Measurements from ENCODE around the gene TIMP2. TPM values are rescaled to one million over a fixed set of nuclear protein-coding genes. Genes with fewer than 3 reads are reported as not detected.
A peak's percentile ranks its signal among the peaks of the same experiment; 100 is the strongest.
"Not testable (repeated sequence)": the region's sequence is repeated elsewhere in the genome, so short reads cannot be mapped to it uniquely, and the experiment has no call there.

The TIMP2 gene
- total RNA-seq, 2 donors from 2014 or later, result 0.74 to 0.86 TPM

DNA sequence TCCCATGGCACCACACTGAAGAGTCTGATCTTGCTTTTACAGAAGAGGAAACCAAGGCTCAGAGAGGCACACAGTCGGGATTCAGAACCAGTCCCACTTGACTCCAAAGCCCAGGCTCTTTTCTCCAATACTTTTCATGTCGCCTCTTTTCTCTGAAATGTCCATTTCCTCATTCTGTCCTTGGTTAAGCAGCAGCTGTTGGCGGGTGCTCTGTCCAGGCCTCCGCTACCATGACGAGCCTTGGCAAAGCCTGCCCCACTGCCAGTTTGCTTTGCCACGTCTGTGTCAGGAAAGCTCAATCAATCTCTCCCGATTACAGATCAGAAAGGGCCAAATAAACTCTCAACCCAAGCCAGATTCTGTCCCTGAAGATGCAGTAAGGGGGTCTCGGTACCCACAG lies 13.1 kb downstream of the TIMP2 start:
- ATAC-seq (replicated peaks), result no peak
- H3K36me3 Mint-ChIP-seq (ENCODE audit: low read depth), result no peaks in the 10 kb centered on the region
- no peak overlapping the region for H3K4me3 Mint-ChIP-seq
- H3K4me1 Mint-ChIP-seq, result no peaks in the 10 kb centered on the region
- no peaks in the 10 kb centered on the region for H3K27me3 Mint-ChIP-seq
- H3K27ac Mint-ChIP-seq, result no peak overlapping the region
- no peaks in the 10 kb centered on the region for H3K9me3 Mint-ChIP-seq

DNA sequence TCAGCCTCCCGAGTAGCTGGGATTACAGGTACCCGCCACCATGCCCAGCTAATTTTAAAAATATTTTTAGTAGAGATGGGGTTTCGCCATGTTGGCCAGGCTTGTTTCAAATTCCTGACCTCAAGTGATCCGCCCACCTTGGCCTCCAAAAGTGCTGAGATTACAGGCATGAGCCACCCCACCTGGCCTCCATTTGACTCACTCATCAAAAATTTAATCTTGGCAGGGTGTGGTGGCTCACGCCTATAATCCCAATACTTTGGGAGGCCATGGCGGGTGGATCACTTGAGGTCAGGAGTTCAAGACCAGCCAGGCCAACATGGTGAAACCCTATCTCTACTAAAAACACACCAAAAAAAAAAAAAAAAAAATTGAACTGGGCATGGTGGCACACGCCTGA lies 13.6 kb downstream of the TIMP2 start:
- not testable (repeated sequence) for H3K27ac Mint-ChIP-seq; H3K27me3 Mint-ChIP-seq; H3K4me1 Mint-ChIP-seq; ATAC-seq (replicated peaks); H3K4me3 Mint-ChIP-seq; H3K36me3 Mint-ChIP-seq (ENCODE audit: low read depth); H3K9me3 Mint-ChIP-seq

DNA sequence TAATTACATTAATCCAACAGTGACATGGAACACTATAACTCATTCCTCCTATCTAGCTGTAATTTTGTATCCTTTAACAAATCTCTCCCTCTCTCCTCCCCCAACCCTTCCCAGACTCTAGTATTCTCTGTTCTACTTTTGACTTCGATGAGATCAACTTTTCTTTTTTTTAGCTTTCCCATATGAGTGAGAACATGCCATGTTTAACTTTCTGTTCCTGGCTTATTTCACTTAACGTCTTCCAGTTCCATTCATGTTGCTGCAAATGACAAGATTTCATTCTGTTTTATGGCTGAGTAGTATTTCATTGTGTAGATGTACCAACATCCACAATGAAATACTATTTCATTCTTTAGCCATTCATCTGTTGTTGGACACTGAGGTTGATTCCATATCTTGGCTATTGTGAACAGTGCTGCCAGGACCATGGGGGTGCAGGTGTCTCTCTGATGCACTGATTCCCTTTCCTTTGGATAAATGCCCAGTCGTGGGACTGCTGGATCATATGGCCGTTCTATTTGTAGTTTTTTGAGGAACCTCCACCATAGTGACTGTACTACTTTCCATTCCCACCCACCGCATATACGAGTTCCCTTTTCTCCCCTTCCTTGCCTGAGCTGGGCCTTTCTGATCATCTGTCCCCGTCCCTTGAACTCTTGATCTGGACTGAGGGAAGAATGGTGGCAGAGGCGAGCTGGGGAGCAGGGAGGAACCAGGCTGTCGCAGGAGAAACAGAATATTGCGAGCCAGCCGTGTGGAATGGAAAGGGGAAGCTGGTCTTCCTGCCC lies 14.5 kb downstream of the TIMP2 start:
- Mint-ChIP-seq H3K27me3 (no peaks in the 10 kb centered on the region), H3K9me3 (no peaks in the 10 kb centered on the region), H3K27ac (no peak overlapping the region), H3K36me3 (ENCODE audit: low read depth) (no peaks in the 10 kb centered on the region), H3K4me1 (no peaks in the 10 kb centered on the region), H3K4me3 (no peak overlapping the region)
- ATAC-seq (replicated peaks), result no peak

DNA sequence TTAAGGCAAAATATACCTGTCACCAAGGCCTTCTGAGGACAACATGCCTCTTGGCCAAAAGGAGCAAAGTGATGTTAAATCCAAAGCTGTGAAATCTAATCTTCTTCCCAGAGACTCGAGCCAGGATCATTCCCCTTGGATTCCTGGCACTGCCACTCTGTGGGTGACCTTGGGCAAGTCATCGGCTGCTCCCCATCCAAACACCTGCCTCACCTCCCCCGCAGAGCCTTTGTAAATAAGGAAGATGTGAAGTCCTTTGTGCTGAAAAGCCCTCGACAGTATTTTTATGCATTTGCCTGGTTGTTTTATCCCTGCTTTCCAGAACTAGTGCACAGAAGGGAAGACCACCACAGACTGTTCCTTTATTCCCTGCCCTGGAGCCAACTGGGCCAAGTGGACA lies 16.8 kb downstream of the TIMP2 start:
- Mint-ChIP-seq H3K4me3 (no peak overlapping the region), H3K9me3 (no peaks in the 10 kb centered on the region), H3K4me1 (peaks cover 6% of the 10 kb centered on the region), H3K27me3 (no peaks in the 10 kb centered on the region), H3K36me3 (ENCODE audit: low read depth) (no peaks in the 10 kb centered on the region), H3K27ac (peak overlapping the region; percentile 23)
- no peak for ATAC-seq (replicated peaks)

DNA sequence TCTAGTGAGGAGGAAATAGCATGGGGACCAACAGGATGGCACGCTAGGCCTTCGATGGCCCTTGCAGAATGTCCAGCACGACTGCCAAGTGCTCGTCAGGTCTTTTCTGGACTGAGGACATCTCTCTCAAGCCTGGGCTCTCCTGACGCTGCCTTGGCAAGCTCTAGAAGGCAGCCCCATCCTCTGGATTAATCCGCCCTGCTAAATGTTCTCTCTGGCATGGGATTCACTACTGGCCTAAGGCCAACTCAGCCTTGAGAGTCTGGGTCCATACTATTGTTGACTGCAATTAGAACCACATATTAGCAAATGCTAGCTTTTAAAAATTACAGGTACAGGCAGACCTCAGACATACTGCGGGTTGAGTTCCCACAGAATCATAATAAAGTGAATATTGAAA lies 19.6 kb downstream of the TIMP2 start:
- no peaks in the 10 kb centered on the region for H3K27me3 Mint-ChIP-seq
- no peak overlapping the region for H3K4me3 Mint-ChIP-seq
- H3K9me3 Mint-ChIP-seq, result no peaks in the 10 kb centered on the region
- no peak for ATAC-seq (replicated peaks)
- no peak overlapping the region for H3K27ac Mint-ChIP-seq
- peaks cover 13% of the 10 kb centered on the region for H3K4me1 Mint-ChIP-seq
- H3K36me3 Mint-ChIP-seq (ENCODE audit: low read depth), result no peaks in the 10 kb centered on the region

DNA sequence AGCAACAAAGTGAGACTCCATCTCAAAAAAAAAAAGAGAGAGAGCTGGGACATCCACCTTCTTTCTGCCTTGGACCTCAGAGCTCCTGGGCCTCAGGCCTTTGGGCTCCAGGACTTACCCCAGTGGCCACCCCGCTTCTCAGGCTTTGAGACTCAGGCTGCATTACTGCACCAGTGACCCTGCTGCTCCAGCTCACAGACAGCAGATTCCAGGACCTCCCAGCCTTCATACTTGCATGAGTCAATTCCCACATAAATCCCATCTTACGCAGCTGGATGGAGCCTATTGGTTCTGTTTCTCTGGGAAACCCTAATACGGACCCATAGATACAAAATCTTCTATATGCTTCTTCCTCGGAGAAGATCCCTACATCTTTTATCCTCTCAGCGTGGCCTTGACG lies 20.1 kb downstream of the TIMP2 start:
- Mint-ChIP-seq H3K27ac (no peak overlapping the region), H3K36me3 (ENCODE audit: low read depth) (no peaks in the 10 kb centered on the region), H3K9me3 (no peaks in the 10 kb centered on the region), H3K4me1 (peaks cover 13% of the 10 kb centered on the region), H3K27me3 (no peaks in the 10 kb centered on the region), H3K4me3 (no peak overlapping the region)
- no peak for ATAC-seq (replicated peaks)

DNA sequence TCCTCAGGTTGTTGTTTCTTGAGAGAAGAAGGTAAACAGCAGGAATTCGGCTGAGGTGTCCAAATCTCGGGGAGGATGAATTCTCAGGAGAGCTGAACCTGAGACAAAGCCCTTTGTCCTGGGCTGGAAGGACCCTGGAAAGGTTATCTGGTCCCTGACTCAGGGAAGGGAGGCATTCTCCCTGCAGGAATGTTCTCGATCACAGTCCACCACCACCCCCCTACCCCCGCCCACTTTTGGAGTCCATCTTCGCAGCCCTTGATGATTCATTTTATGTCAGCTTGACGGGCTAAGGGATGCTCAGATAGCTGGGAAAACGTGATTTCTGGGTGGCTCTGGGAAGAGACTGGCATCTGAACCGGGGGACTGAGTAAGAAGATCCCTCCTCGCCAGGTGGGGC lies 20.8 kb downstream of the TIMP2 start:
- Mint-ChIP-seq H3K4me1 (peaks cover 13% of the 10 kb centered on the region), H3K9me3 (no peaks in the 10 kb centered on the region), H3K27ac (no peak overlapping the region), H3K27me3 (no peaks in the 10 kb centered on the region), H3K36me3 (ENCODE audit: low read depth) (no peaks in the 10 kb centered on the region), H3K4me3 (no peak overlapping the region)
- ATAC-seq (replicated peaks), result no peak

DNA sequence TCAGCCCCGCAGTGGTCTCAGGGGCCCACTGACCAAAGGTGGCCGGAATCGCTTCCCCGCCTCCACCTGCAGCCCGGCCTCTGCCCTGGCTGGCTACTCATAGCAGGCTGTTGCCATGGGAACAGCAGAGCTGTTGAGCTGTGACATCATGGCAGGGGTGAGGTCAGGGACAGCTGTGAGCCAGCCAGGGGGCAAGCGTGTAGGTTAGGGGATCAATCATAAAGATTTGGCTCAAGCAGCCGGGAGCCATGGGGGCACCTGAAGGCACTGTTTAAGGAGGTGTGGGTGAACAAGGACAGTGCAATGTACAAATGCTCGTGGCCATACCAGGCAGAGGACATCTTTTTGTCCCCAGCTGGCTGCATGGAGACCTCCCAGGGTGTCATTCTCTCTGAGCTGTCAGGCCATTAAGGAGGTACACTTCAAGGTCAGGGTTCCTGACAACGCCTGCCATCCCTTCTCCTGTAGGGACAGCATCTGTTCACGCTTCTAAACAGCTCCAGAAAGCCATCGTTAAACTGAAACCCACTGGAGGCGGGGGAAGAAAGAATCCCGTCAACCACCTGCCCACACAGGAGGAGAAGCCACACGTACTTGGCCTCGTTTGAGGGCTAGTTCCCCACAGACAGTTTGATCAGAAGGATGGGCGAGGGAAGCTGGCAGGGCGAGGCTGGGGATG lies 21.9 kb downstream of the TIMP2 start, which contains the start of gene CEP295NL:
Gene CEP295NL, minus strand, starts transcription at position 101 of the 679 bp plus-strand sequence. CDS start 1,373 bp downstream, outside the sequence.
- H3K27me3 Mint-ChIP-seq, result no peaks in the 10 kb centered on the region
- H3K36me3 Mint-ChIP-seq (ENCODE audit: low read depth), result no peaks in the 10 kb centered on the region
- H3K9me3 Mint-ChIP-seq, result no peaks in the 10 kb centered on the region
- peak within 1 kb of the TSS; percentile 62 for H3K4me3 Mint-ChIP-seq
- ATAC-seq (replicated peaks), result peak; percentile 89
- peak within 1 kb of the TSS; percentile 92 for H3K27ac Mint-ChIP-seq
- H3K4me1 Mint-ChIP-seq, result peaks cover 13% of the 10 kb centered on the region

DNA sequence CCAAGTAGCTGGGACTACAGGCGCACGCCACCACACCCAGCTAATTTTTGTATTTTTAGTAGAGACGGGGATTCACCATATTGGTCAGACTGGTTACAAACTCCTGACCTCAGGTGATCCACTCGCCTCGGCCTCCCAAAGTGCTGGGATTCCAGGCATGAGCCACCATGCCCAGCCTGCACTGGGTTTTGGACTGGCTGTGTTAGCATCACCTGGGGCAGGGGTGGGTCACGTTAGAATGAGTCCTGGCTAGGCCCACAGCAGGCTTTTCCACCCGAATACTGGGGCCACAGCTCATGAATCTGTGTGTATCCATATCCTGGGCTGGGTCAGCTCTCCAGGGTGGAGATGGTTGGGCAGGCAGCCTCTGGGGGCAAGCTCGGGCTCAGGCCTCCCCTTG lies 23.0 kb downstream of the TIMP2 start:
- peaks cover 13% of the 10 kb centered on the region for H3K4me1 Mint-ChIP-seq
- not testable (repeated sequence) for H3K27me3 Mint-ChIP-seq; ATAC-seq (replicated peaks); H3K9me3 Mint-ChIP-seq; H3K36me3 Mint-ChIP-seq (ENCODE audit: low read depth); H3K4me3 Mint-ChIP-seq
- peak overlapping the region; percentile 92 for H3K27ac Mint-ChIP-seq

DNA sequence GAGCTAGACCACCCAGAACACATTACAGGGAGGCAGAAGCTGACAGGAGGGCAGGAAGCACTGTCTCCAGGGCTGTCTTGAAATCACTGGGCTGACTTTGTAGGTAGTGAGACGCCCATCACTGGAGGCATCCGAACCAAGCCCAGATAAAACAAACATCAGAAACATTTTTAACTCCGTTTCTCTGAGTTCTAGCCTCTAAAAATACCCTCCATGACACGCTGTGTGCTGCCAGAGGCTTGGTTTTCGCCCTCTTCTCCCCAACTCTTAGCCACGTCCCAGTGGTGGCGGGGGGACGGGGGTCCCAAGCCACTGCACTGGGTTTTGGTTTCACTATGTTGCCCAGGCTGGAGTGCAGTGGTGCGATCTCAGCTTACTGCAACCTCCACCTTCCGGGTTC lies 23.4 kb downstream of the TIMP2 start:
- no peak overlapping the region for H3K4me3 Mint-ChIP-seq

DNA sequence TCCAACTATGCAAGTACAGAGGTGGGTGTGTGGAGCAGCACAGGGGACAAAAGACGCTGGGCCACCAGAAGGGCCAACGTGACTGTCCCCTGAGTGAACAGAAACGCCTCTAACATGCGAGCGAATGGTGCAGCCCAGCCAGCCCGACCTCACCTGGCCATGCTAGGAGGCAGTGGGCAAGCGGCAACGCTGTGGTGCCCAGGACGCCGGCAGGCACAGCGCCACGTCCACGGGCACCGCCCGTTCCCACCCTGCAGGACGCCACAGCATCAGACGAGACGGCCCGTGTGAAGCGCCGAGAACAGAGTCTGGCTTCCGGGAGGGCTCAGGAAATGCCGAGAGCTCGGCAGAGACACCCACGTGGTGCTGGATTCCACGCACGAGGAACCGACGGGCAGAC lies 24.4 kb downstream of the TIMP2 start:
- Mint-ChIP-seq H3K4me1 (peaks cover 13% of the 10 kb centered on the region), H3K27me3 (no peaks in the 10 kb centered on the region), H3K27ac (peak overlapping the region; percentile 73), H3K4me3 (no peak overlapping the region), H3K36me3 (ENCODE audit: low read depth) (no peaks in the 10 kb centered on the region), H3K9me3 (no peaks in the 10 kb centered on the region)
- no peak for ATAC-seq (replicated peaks)

More for the DNA sequence above, 23.4 kb downstream of the TIMP2 start:
- Mint-ChIP-seq H3K9me3 (no peaks in the 10 kb centered on the region), H3K36me3 (ENCODE audit: low read depth) (no peaks in the 10 kb centered on the region), H3K27me3 (no peaks in the 10 kb centered on the region), H3K27ac (peak overlapping the region; percentile 73), H3K4me1 (peaks cover 13% of the 10 kb centered on the region)
- ATAC-seq (replicated peaks), result no peak

DNA sequence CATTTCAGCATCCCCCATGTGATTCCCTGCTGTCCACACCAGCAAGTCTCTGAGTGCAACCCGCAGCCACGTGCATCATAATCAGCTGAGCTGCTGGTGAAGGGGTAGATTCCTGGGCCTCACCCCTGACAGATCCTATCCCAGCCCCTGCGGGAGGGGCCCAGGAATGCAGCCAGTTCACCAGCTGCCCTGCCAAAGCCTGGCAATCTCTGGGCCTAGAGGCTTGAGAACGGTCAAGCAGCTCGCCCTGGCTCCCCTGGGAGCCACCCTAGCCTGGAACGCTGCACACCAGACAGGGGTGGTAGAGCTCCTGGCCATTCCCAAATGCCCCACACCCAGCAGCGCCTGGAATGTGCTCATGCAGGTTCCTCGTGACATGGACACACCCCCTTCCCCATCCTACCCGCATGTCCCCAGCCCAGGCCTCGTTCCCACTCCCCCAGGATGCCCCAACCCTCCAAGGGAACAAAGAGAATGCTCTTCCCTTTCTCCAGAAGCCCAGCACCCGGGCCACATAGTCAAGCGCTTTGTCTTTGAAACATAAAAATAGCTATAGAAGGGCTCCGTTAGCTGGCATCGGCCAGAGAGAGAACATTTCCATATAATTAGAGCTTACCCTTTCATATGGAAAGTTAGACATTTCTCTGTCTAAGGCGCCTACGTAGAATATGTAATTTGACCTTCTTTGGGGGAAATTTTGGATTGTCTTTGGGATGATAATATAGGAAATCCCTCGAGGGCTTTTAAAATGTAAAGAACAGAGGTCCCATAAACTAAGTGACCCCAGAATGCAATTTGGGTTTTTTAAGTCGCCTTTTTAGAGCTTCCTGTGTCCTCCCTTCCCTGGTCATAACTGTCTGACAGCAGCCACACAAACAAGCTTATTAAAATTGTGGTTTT lies 25.6 kb downstream of the TIMP2 start:
- no peak overlapping the region for H3K27ac Mint-ChIP-seq
- H3K36me3 Mint-ChIP-seq (ENCODE audit: low read depth), result no peaks in the 10 kb centered on the region
- no peaks in the 10 kb centered on the region for H3K27me3 Mint-ChIP-seq
- peaks cover 13% of the 10 kb centered on the region for H3K4me1 Mint-ChIP-seq
- H3K9me3 Mint-ChIP-seq, result no peaks in the 10 kb centered on the region
- no peak overlapping the region for H3K4me3 Mint-ChIP-seq
- no peak for ATAC-seq (replicated peaks)

DNA sequence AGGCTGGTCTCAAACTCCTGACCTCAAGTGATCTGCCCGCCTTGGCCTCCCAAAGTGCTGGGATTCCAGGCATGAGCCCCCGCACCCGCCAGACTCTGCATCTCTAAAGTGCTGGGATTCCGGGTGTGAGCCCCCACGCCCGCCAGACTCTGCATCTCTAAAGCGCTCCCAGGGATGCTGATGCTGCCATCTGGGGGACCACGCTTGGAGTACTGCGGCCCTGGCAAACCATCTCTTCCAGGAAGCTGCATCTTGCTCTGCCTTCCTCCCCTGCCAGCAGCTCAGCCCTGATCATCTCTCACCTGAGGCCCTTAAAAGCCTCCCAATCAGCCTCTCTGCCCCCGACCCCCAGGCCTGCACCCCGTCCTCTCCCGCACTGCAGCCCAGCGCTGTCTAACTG lies 26.2 kb downstream of the TIMP2 start:
- Mint-ChIP-seq H3K27ac (no peak overlapping the region), H3K4me1 (peaks cover 13% of the 10 kb centered on the region), H3K9me3 (no peaks in the 10 kb centered on the region), H3K27me3 (no peaks in the 10 kb centered on the region), H3K36me3 (ENCODE audit: low read depth) (no peaks in the 10 kb centered on the region), H3K4me3 (no peak overlapping the region)
- no peak for ATAC-seq (replicated peaks)

DNA sequence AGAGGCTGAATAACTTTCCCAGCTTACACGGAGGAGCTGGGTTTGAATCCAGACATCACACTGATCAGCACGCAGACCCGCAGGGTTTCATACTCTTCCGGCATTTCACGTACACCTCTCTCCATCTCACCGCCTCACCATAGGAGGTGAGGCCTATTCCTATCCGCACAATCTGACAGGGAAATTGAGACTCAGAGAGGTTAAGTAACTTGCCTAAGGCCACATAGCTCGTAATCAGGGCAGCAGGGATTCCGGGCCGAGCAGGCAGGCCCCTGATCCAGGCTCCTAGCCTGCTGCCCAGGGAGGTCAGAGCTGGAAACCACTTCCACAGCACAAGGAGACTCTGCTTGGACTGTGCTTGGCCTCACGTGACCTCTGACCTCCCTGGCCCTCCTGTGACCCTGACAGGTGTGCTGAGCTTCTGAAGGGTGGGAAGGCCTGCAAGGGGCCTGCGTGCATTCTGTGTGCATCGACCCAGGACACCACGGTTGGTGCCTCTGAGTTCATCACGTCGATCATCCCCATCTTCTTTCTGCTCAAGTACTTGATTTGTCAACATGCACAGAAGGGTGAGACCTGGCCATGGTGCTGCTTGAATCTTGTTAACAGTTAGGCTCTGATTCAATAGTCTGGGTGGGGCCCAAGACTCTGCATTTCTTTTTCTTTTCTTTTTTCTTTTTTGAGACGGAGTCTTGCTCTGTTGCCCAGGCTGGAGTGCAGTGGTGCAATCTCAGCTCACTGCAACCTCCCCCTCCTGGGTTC lies 26.9 kb downstream of the TIMP2 start:
- H3K4me3 Mint-ChIP-seq, result no peak overlapping the region
- H3K27ac Mint-ChIP-seq, result no peak overlapping the region
- peaks cover 6% of the 10 kb centered on the region for H3K4me1 Mint-ChIP-seq
- H3K27me3 Mint-ChIP-seq, result no peaks in the 10 kb centered on the region
- no peaks in the 10 kb centered on the region for H3K36me3 Mint-ChIP-seq (ENCODE audit: low read depth)
- ATAC-seq (replicated peaks), result no peak
- no peaks in the 10 kb centered on the region for H3K9me3 Mint-ChIP-seq
